Colonic mucosa (tissue), 4 donors: ENCODE data around the gene TMEM150B. TPM values are rescaled to one million over a fixed set of nuclear protein-coding genes. Genes with fewer than 3 reads are reported as not detected.

Source experiments
- DNase-seq: peaks from one replicate; pipeline ENCODE4 v3.0.0-alpha.2; 2020
- H3K27ac ChIP-seq: fragments of 200-600 bp; one replicate; pipeline ENCODE4 v1.8.0; 2021
- H3K27me3 ChIP-seq: fragments of 200-600 bp; one replicate; pipeline ENCODE4 v1.8.0; 2021
- H3K36me3 ChIP-seq: fragments of 200-600 bp; one replicate; pipeline ENCODE4 v1.8.0; 2021
- H3K4me1 ChIP-seq: fragments of 200-600 bp; one replicate; pipeline ENCODE4 v1.8.0; 2021; ENCODE audit warnings: mild to moderate bottlenecking
- H3K4me3 ChIP-seq: fragments of 200-600 bp; one replicate; pipeline ENCODE4 v1.8.0; 2021
- H3K9ac ChIP-seq, 2 donors: one replicate each; pipeline ENCODE4 v1.7.0; 2013; ENCODE audit warnings: control low read depth in 2 of 2, low read depth in 2 of 2, low read length in 2 of 2
- H3K9me3 ChIP-seq: fragments of 200-600 bp; one replicate; pipeline ENCODE4 v1.8.0; 2021
- intact Hi-C: fragments of 100-400 bp; cut with DNase I; formaldehyde crosslinking; loops from one replicate; pipeline ENCODE4 v1.14.1; 2022
- total RNA-seq, 2 donors: library from RNA; stranded (reverse); fragmentation: NEBNext Ultra II Directional in 1 of 2; extraction: Animal tissue kit (Norgen Biotek cat#: 25700) in 1 of 2; gene quantifications; one replicate each; pipeline ENCODE4 v1.2.1, GENCODE V29; 2021
- TF ChIP-seq, protein P1 (sequence below): fragments of 200-600 bp; IDR thresholded peaks from one replicate; pipeline ENCODE4 v1.8.0; 2022; ENCODE audit warnings: antibody characterized with exemption, mild to moderate bottlenecking
- donor health status: healthy.
- donor health status: DM: no; HTN: no; CAD: no.
- donor health status: DM: no; HTN: no; CAD: no.

The TMEM150B gene
- total RNA-seq, 2 donors from 2014 or later, result 9.7 to 47.2 TPM

DNA sequence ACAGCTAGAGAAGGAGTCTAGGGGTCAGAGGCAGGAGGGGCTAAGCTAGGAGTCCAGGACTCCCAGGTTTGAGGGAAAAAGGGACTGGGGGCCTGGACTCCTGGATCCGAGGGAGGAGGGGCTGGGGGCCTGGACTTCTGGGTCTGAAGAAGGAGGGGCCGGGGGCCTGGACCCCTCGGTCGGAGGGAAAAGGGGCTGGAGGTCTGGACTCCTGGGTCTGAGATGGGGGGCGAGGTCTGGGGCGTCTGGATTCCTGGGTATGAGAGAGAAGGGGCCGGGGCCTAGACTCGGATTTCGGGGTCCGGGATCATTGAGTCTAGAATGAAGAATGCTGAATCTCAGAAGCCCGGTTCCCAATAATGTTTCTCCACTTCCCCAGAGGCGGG lies 22.8 kb downstream of the TMEM150B start:
- TF ChIP-seq, protein P1, sequence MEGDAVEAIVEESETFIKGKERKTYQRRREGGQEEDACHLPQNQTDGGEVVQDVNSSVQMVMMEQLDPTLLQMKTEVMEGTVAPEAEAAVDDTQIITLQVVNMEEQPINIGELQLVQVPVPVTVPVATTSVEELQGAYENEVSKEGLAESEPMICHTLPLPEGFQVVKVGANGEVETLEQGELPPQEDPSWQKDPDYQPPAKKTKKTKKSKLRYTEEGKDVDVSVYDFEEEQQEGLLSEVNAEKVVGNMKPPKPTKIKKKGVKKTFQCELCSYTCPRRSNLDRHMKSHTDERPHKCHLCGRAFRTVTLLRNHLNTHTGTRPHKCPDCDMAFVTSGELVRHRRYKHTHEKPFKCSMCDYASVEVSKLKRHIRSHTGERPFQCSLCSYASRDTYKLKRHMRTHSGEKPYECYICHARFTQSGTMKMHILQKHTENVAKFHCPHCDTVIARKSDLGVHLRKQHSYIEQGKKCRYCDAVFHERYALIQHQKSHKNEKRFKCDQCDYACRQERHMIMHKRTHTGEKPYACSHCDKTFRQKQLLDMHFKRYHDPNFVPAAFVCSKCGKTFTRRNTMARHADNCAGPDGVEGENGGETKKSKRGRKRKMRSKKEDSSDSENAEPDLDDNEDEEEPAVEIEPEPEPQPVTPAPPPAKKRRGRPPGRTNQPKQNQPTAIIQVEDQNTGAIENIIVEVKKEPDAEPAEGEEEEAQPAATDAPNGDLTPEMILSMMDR, result no peak
- intact Hi-C loops, result loop anchor here (2.0 kb wide), 1 partner anchor 80 kb away; no protein-coding TSS in a partner anchor
- no peak for DNase-seq
- Histone ChIP-seq H3K4me1 (no peaks in the 10 kb centered on the region), H3K9ac (no peak overlapping the region), H3K9me3 (no peaks in the 10 kb centered on the region), H3K27me3 (no peaks in the 10 kb centered on the region), H3K4me3 (no peak overlapping the region), H3K27ac (no peak overlapping the region), H3K36me3 (no peaks in the 10 kb centered on the region)

DNA sequence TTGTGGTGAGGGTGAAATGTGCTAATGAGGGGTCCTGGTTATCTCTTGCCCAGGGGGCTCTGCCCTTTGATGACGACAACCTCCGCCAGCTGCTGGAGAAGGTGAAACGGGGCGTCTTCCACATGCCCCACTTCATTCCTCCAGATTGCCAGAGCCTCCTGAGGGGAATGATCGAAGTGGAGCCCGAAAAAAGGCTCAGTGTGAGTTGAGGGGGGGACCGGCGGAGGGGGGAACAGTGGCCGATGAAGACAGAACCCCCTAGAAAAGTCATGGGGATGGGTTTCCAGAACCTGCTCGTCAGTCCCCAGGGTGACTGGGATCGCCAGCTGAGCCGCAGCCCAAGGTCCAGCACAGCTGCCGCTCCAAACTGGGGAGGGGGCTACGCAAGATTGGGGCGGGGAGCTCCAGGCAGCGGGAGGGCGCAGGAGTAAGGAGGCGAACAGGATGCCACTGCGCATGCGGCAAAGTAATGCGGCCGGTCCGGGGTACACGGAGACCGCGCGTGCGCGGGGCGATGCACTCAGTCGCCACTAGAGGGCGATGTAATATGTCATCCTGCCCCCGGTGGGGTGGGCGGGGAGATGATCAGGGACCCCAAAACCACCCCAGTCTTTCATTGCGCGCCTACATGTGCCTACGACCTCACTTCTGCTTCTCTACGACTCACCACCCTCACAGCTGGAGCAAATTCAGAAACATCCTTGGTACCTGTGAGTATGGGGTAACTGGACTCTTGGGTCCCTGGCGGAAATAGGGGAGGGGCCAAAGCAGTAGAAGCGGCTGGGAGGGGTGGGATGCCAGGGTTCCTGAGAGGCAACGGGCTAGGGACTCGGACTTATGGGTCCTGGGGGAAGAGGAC lies 23.5 kb downstream of the TMEM150B start:
- H3K36me3 ChIP-seq, result no peaks in the 10 kb centered on the region

DNA sequence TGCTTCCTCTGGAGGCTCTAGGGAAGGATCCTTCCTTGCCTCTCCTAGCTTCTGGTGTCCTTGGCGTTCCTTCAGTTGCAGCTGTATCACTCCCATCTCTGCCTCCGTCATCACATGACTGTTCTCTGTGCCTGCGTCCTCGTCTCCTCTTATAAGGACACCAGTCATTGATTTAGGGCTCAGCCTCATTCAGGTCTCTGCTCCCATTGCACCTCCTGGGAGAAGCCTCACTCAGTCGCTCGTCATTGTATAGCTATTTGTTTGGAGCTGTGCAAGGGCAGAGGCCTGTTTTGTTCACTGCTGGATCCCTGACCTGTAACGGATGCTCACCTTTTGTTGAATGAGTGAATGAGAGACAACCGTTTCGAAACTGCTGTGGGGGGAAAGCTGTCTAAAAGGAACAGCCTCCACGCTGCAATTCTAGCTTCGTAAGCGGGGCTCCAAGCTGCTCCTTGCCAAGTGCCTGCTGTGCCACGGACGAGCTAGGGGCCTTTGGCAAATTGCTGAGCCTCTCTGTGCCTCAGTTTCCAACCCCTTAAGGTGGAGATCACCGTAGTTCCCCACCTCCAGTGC lies 24.2 kb downstream of the TMEM150B start:
- TF ChIP-seq, protein P1, result no peak
- Histone ChIP-seq H3K4me1 (no peaks in the 10 kb centered on the region), H3K27me3 (no peaks in the 10 kb centered on the region), H3K9ac (no peak overlapping the region), H3K4me3 (no peak overlapping the region), H3K9me3 (no peaks in the 10 kb centered on the region), H3K36me3 (no peaks in the 10 kb centered on the region), H3K27ac (no peak overlapping the region)
- intact Hi-C loops, result no loop called here
- DNase-seq, result no peak

More for the DNA sequence above, 23.5 kb downstream of the TMEM150B start:
- TF ChIP-seq, protein P1, result peak; percentile 97
- no peaks in the 10 kb centered on the region for H3K27me3 ChIP-seq
- DNase-seq, result peak; percentile 93
- H3K9me3 ChIP-seq, result no peaks in the 10 kb centered on the region
- peak overlapping the region in 1 of 2 donors; percentile 26 for H3K9ac ChIP-seq
- no peaks in the 10 kb centered on the region for H3K4me1 ChIP-seq
- H3K27ac ChIP-seq, result no peak overlapping the region
- intact Hi-C loops, result loop anchor here (2.0 kb wide), 1 partner anchor 81 kb away; no protein-coding TSS in a partner anchor
- H3K4me3 ChIP-seq, result no peak overlapping the region

DNA sequence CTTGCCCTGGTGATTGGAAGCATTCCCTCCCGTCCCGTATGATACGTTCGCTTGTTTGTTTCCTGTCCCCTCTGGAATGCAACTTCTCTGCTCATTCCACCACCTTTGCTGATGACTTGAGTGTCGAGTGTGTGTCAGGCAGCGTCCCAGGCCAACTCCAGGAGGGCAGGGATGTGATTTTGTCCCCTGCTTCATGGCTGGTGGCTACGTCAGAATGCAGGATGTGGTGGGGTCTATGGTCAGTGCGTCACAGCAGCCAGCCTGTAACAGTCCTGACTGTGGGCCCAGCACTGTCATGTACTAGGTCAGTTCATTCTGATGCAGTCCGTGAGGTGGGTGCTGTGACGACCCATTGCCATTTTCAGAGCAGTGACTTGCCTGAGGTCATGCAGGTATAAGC lies 25.1 kb downstream of the TMEM150B start:
- intact Hi-C loops, result no loop called here

DNA sequence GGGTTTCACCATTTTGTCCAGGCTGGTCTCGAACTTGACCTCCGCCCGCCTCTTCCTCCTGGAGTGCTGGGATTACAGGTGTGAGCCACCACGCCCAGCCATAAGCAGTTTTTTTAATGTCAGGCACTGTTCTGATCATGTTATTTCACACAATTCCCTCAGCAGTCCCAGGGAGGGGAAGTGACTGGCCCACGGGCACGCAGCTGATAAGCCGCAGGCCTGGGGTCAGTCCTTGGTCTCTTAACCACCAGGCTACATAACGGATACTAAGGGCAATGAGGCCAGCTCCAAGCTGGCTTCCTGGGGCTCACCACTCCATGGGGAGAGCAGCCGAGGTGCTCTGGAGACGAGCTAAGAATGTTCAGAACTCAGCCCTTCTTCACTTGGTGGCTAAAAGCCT lies 27.9 kb downstream of the TMEM150B start:
- Histone ChIP-seq H3K4me1 (no peaks in the 10 kb centered on the region), H3K27ac (no peak overlapping the region), H3K9me3 (no peaks in the 10 kb centered on the region), H3K4me3 (no peak overlapping the region), H3K9ac (no peak overlapping the region), H3K36me3 (no peaks in the 10 kb centered on the region), H3K27me3 (no peaks in the 10 kb centered on the region)
- no peak for DNase-seq
- TF ChIP-seq, protein P1, result no peak
- intact Hi-C loops, result no loop called here

More for the DNA sequence above, 25.1 kb downstream of the TMEM150B start:
- no peak for DNase-seq
- no peaks in the 10 kb centered on the region for H3K4me1 ChIP-seq
- no peaks in the 10 kb centered on the region for H3K36me3 ChIP-seq
- H3K27me3 ChIP-seq, result no peaks in the 10 kb centered on the region
- no peak overlapping the region for H3K9ac ChIP-seq
- TF ChIP-seq, protein P1, result no peak
- no peak overlapping the region for H3K4me3 ChIP-seq
- no peaks in the 10 kb centered on the region for H3K9me3 ChIP-seq
- H3K27ac ChIP-seq, result no peak overlapping the region
